K562 (cell line): ENCODE measurements around the gene KIF21A.

ENCODE experiments used
- CREB1 ChIP-seq, 2 experiments: sonication (generic) in 1 of 2; formaldehyde crosslinking in 1 of 2; IDR thresholded peaks; 2 replicates each; pipeline versions ENCODE4 v1.6.1 to v1.8.0; 2012 to 2022; ENCODE audit warnings: inconsistent platforms in 1 of 2, mild to moderate bottlenecking in 1 of 2, missing genetic modification reagents in 1 of 2, moderate library complexity in 1 of 2
- ESRRA ChIP-seq: fragments of 450-650 bp; IDR thresholded peaks from 2 replicates; pipeline ENCODE4 v1.6.1; 2014; ENCODE audit warnings: low read depth, mild to moderate bottlenecking, moderate library complexity, borderline replicate concordance
- EZH2 ChIP-seq: IDR thresholded peaks from 2 replicates; pipeline ENCODE4 v1.6.1; 2012; ENCODE audit warnings: low read depth, mild to moderate bottlenecking, inconsistent platforms, low read length, borderline replicate concordance
- FOXJ3 ChIP-seq: sonication (generic); formaldehyde crosslinking; IDR thresholded peaks from 2 replicates; pipeline ENCODE4 v1.4.0; 2020; ENCODE audit warnings: mild to moderate bottlenecking, missing genetic modification reagents
- HDAC1 ChIP-seq, 2 experiments: fragments of 450-650 bp; IDR thresholded peaks; 2 replicates each; pipeline ENCODE4 v1.6.1; 2016 to 2017; ENCODE audit warnings: inconsistent platforms in 1 of 2, mild to moderate bottlenecking in 1 of 2, moderate library complexity in 1 of 2
- JUND ChIP-seq, 2 experiments: IDR thresholded peaks; 2 replicates in 1 of 2; 3 replicates in 1 of 2; pipeline ENCODE4 v1.6.1; 2011; ENCODE audit warnings: borderline replicate concordance in 2 of 2, low read depth in 2 of 2, low read length in 2 of 2, improper control_type of control experiment in 1 of 2, missing biosample characterization in 1 of 2, missing genetic modification characterization in 1 of 2, missing genetic modification reagents in 1 of 2
- PHF8 ChIP-seq: fragments of 200-600 bp; sonication (generic); IDR thresholded peaks from 2 replicates; pipeline ENCODE4 v1.6.1; 2012; ENCODE audit warnings: mixed run types, mild to moderate bottlenecking, inconsistent platforms, low read length, moderate library complexity, borderline replicate concordance
- SIX5 ChIP-seq, 2 experiments: IDR thresholded peaks; 2 replicates each; pipeline ENCODE4 v1.6.1; 2011; ENCODE audit warnings: low read length in 2 of 2, borderline replicate concordance in 1 of 2, low read depth in 1 of 2, mild to moderate bottlenecking in 1 of 2, moderate library complexity in 1 of 2; ENCODE audit not compliant: insufficient read depth in 1 of 2
- SMARCE1 ChIP-seq: fragments of 450-650 bp; IDR thresholded peaks from 2 replicates; pipeline ENCODE4 v1.7.1; 2016; ENCODE audit warnings: mild to moderate bottlenecking
- TBP ChIP-seq: optimal IDR thresholded peaks from 2 replicates; pipeline ENCODE3; 2011; ENCODE audit warnings: low read depth, low read length, improper control_type of control experiment
- TEAD4 ChIP-seq, 2 experiments: sonication (generic) in 1 of 2; formaldehyde crosslinking in 1 of 2; IDR thresholded peaks; 2 replicates each; pipeline versions ENCODE4 v1.6.1 to v1.8.0; 2012 to 2022; ENCODE audit warnings: borderline replicate concordance in 1 of 2, inconsistent platforms in 1 of 2, low read length in 1 of 2, mild to moderate bottlenecking in 1 of 2, missing genetic modification reagents in 1 of 2
- ZSCAN29 ChIP-seq: fragments of 450-650 bp; IDR thresholded peaks from 2 replicates; pipeline ENCODE4 v1.6.1; 2017
- TF ChIP-seq, protein P1 (sequence below): sonication (generic); formaldehyde crosslinking; IDR thresholded peaks from 2 replicates; pipeline ENCODE4 v1.8.0; 2022; ENCODE audit warnings: mild to moderate bottlenecking, missing genetic modification reagents
- TF ChIP-seq, protein P2 (sequence below): fragments of 200-400 bp; formaldehyde crosslinking; IDR thresholded peaks from 2 replicates; pipeline ENCODE4 v1.6.1; 2017; ENCODE audit warnings: mild to moderate bottlenecking, low read depth, low read length, moderate library complexity

DNA sequence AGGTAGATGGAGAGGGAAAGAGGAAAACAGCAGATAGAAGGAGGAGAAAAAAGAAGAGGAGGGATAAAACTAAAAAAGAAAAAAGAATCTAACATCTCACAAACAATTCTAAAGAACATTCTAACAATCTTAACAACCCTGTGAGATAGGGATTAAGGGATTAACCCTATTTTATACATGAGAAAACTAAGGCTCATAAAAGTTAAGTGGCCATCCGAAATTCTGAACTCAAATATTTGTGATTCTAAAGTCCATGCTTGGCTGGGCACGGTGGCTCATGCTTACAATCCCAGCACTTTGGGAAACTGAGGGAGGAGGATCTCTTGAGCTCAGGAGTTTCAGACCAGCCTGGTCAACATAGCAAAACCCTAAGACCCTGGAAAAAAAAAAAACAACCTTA lies 13.1 kb downstream of the KIF21A start:
- no peak for TF ChIP-seq SMARCE1
- TF ChIP-seq EZH2: no peak
- no peak for TF ChIP-seq TEAD4 (IDR thresholded peaks at IDR 0.05; ENCODE audit: low read length)
- no peak for TF ChIP-seq TEAD4 (CRISPR knock-in tag; IDR thresholded peaks at IDR 0.05; ENCODE audit: borderline replicate concordance)
- no peak for TF ChIP-seq SIX5 (IDR thresholded peaks at IDR 0.05; ENCODE audit: borderline replicate concordance in 1 of 2, insufficient read depth in 1 of 2, low read depth in 1 of 2, low read length in 2 of 2)
- TF ChIP-seq, protein P1, sequence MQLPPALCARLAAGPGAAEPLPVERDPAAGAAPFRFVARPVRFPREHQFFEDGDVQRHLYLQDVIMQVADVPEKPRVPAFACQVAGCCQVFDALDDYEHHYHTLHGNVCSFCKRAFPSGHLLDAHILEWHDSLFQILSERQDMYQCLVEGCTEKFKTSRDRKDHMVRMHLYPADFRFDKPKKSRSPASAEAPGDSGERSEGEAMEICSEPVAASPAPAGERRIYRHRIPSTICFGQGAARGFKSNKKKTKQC (CRISPR knock-in tag): no peak
- TF ChIP-seq ZSCAN29: no peak
- no peak for TF ChIP-seq ESRRA
- TF ChIP-seq JUND (IDR thresholded peaks at IDR 0.05; ENCODE audit: borderline replicate concordance, low read depth, low read length): no peak
- no peak for TF ChIP-seq JUND (tag; IDR thresholded peaks at IDR 0.05; ENCODE audit: borderline replicate concordance, low read depth, low read length)
- no peak for TF ChIP-seq PHF8
- no peak for TF ChIP-seq FOXJ3 (CRISPR knock-in tag)
- TF ChIP-seq TBP: no peak
- no peak for TF ChIP-seq HDAC1 (IDR thresholded peaks at IDR 0.05)
- TF ChIP-seq, protein P2, sequence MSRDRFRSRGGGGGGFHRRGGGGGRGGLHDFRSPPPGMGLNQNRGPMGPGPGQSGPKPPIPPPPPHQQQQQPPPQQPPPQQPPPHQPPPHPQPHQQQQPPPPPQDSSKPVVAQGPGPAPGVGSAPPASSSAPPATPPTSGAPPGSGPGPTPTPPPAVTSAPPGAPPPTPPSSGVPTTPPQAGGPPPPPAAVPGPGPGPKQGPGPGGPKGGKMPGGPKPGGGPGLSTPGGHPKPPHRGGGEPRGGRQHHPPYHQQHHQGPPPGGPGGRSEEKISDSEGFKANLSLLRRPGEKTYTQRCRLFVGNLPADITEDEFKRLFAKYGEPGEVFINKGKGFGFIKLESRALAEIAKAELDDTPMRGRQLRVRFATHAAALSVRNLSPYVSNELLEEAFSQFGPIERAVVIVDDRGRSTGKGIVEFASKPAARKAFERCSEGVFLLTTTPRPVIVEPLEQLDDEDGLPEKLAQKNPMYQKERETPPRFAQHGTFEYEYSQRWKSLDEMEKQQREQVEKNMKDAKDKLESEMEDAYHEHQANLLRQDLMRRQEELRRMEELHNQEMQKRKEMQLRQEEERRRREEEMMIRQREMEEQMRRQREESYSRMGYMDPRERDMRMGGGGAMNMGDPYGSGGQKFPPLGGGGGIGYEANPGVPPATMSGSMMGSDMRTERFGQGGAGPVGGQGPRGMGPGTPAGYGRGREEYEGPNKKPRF: no peak
- no peak for TF ChIP-seq CREB1 (IDR thresholded peaks at IDR 0.05)
- TF ChIP-seq CREB1 (CRISPR knock-in tag; IDR thresholded peaks at IDR 0.05): no peak
